HL-60 (cell line): ENCODE data around the gene DYNLT4.

Experiments
- DNase-seq, 2 experiments: peaks; one replicate each; pipeline ENCODE4 v3.0.0-alpha.2; 2010 to 2020; ENCODE audit warnings: low read depth in 1 of 2, low spot score in 1 of 2
- H3K27ac ChIP-seq: fragments of 250-450 bp; sonication (Bioruptor Pico); replicated peaks from 2 replicates; pipeline ENCODE4 v1.5.1; 2020; ENCODE audit warnings: mild to moderate bottlenecking, moderate library complexity
- H3K27me3 ChIP-seq: fragments of 250-450 bp; sonication (Bioruptor Pico); 2 replicates; pipeline ENCODE4 v1.5.1; 2021; ENCODE audit warnings: mild to moderate bottlenecking, moderate library complexity; ENCODE audit not compliant: insufficient read depth, poor library complexity, severe bottlenecking
- H3K4me3 ChIP-seq: replicated peaks from 2 replicates; pipeline ENCODE4 v1.5.1; 2011; ENCODE audit warnings: mild to moderate bottlenecking, control low read depth, low read length; ENCODE audit not compliant: insufficient read depth
- GABPA ChIP-seq: IDR thresholded peaks from 2 replicates; pipeline ENCODE4 v1.6.1; 2012; ENCODE audit warnings: low read depth
- POLR2AphosphoS5 ChIP-seq: IDR thresholded peaks from 2 replicates; pipeline ENCODE4 v1.6.1; 2012; ENCODE audit warnings: low read depth
- REST ChIP-seq: IDR thresholded peaks from 2 replicates; pipeline ENCODE4 v1.6.1; 2012; ENCODE audit warnings: low read depth; ENCODE audit not compliant: insufficient replicate concordance
- SPI1 ChIP-seq: IDR thresholded peaks from 2 replicates; pipeline ENCODE4 v1.6.1; 2012; ENCODE audit warnings: low read depth, mild to moderate bottlenecking, borderline replicate concordance
- TF ChIP-seq, protein P1 (sequence below): IDR thresholded peaks from one replicate; pipeline ENCODE4 v1.5.1; 2011; ENCODE audit warnings: low read length, control low read depth, inconsistent platforms; ENCODE audit not compliant: insufficient read depth

Gene DYNLT4

DNA sequence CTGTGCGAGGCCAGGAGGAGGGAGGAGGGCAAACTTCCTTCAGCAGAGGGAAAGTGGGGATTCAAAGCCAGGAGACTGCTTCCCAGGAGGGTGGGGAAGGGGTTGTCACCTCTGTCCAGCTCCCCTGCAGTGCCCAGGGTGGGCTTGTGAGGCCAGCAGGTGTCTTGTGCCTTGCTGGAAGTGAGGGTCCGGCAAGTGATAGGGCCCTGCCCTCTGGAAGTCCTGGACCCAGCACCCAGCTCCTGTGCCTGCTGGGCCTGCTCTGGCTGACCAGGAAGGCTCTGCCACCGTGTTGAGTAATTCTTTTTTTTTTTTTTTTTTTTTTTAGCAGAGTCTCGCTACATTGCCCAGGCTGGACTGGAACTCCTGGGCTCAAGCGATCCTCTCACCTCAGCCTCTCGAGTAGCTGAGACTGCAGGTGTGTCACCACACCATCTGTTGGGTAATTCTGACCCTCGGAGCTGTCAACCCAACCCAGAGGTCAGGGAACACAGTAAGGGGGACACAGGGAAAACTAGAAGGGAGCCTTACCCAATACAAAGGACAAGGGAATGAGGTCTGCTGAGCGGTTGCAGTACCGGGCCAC, 20.2 kb downstream of the DYNLT4 start:
- TF ChIP-seq, protein P1, sequence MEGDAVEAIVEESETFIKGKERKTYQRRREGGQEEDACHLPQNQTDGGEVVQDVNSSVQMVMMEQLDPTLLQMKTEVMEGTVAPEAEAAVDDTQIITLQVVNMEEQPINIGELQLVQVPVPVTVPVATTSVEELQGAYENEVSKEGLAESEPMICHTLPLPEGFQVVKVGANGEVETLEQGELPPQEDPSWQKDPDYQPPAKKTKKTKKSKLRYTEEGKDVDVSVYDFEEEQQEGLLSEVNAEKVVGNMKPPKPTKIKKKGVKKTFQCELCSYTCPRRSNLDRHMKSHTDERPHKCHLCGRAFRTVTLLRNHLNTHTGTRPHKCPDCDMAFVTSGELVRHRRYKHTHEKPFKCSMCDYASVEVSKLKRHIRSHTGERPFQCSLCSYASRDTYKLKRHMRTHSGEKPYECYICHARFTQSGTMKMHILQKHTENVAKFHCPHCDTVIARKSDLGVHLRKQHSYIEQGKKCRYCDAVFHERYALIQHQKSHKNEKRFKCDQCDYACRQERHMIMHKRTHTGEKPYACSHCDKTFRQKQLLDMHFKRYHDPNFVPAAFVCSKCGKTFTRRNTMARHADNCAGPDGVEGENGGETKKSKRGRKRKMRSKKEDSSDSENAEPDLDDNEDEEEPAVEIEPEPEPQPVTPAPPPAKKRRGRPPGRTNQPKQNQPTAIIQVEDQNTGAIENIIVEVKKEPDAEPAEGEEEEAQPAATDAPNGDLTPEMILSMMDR: no peak
- TF ChIP-seq POLR2AphosphoS5 (no peak), GABPA (no peak), SPI1 (no peak), REST (no peak)
- Histone ChIP-seq H3K27ac (no peak overlapping the region), H3K27me3 (no peaks in the 10 kb centered on the region), H3K4me3 (no peak overlapping the region)
- DNase-seq: no peak

- peak; percentile 69 to 81 for DNase-seq
- TF ChIP-seq POLR2AphosphoS5 (peak; percentile 87), GABPA (no peak), REST (peak; percentile 14), SPI1 (peak; percentile 11; the same call in 1 of the 2 replicates)
- TF ChIP-seq, protein P1: peak; percentile 98
- peak overlapping the region; percentile 35 for H3K27ac ChIP-seq
- H3K4me3 ChIP-seq: peak overlapping the region; percentile 34
- no peaks in the 10 kb centered on the region for H3K27me3 ChIP-seq
Observed at GRCh38 chr1:44786138-44786840, 20.9 kb downstream of the DYNLT4 start.

- no peak for TF ChIP-seq POLR2AphosphoS5
- DNase-seq: no peak
- Histone ChIP-seq H3K27ac (no peak overlapping the region), H3K27me3 (no peaks in the 10 kb centered on the region), H3K4me3 (peak overlapping the region; percentile 34)
Observed at GRCh38 chr1:44785501-44786137, 21.5 kb downstream of the DYNLT4 start.

DNA sequence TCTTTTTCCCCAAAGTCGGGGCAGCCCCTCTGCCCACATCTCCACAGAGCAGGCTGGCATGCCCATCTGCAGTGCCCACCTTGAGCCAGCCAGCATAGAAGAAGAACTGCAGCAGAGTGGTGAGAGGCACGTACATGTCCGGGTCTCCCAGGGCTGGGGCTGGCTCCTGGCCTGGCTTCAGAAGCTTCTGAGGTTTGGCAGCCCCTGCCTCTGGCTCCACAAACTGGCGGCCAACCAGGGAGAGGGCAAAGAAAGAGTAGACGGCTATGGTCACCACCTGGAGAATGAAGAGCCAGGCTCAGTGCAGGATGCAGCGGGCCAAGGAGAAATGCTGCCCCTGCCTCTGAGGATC, 22.1 kb downstream of the DYNLT4 start:
- TF ChIP-seq REST (no peak), GABPA (no peak), SPI1 (no peak), POLR2AphosphoS5 (no peak)
- TF ChIP-seq, protein P1: no peak
- Histone ChIP-seq H3K27me3 (no peaks in the 10 kb centered on the region), H3K4me3 (no peak overlapping the region), H3K27ac (no peak overlapping the region)
- DNase-seq: no peak
